ENCODE results near the gene RHBDF1. TPM values are rescaled to one million over a fixed set of nuclear protein-coding genes. Genes with fewer than 3 reads are reported as not detected.
A peak's percentile ranks its signal among the peaks of the same experiment; 100 is the strongest.

Gene RHBDF1
- total and polyA plus RNA-seq, 4 donors, result 1.8 to 6.2 (median 3.5) TPM

GRCh38 chr16:101586-101985 lies 29.2 kb upstream of the RHBDF1 start:
- Histone ChIP-seq H3K4me1 (ENCODE audit: control insufficient read depth in 4 of 4, insufficient read depth in 4 of 4, low read length in 3 of 4) (peaks cover 14 to 40% (median 29%) of the 10 kb centered on the region in 4 donors), H3K9ac (ENCODE audit: low read depth in 1 of 2, low read length in 2 of 2) (no peak overlapping the region), H3K27me3 (ENCODE audit: control insufficient read depth in 4 of 4, insufficient read depth in 4 of 4, low read length in 3 of 4) (no peaks in the 10 kb centered on the region), H3K9me3 (ENCODE audit: control insufficient read depth in 4 of 4, low read length in 3 of 4) (no peaks in the 10 kb centered on the region), H3K27ac (ENCODE audit: low read depth in 1 of 2, low read length in 2 of 2) (peak overlapping the region; percentile 72 to 76), H3K36me3 (ENCODE audit: control insufficient read depth in 4 of 4, insufficient read depth in 3 of 4, low read depth in 1 of 4, low read length in 3 of 4) (peaks cover 0 to 2% (median 0%) of the 10 kb centered on the region in 4 donors), H3K4me3 (ENCODE audit: low read depth in 1 of 3, low read length in 3 of 3) (no peak overlapping the region)
- no peak for DNase-seq (ENCODE audit: low spot score)
- 90% methylated on average over 6 of the region's 6 CpGs for WGBS
- no peak for TF ChIP-seq SP1 (IDR thresholded peaks at IDR 0.05)

- Histone ChIP-seq H3K4me1 (ENCODE audit: control insufficient read depth in 4 of 4, insufficient read depth in 4 of 4, low read length in 3 of 4) (peaks cover 14 to 40% (median 29%) of the 10 kb centered on the region in 4 donors), H3K4me3 (ENCODE audit: low read depth in 1 of 3, low read length in 3 of 3) (no peak overlapping the region), H3K27me3 (ENCODE audit: control insufficient read depth in 4 of 4, insufficient read depth in 4 of 4, low read length in 3 of 4) (no peaks in the 10 kb centered on the region), H3K9ac (ENCODE audit: low read depth in 1 of 2, low read length in 2 of 2) (no peak overlapping the region), H3K36me3 (ENCODE audit: control insufficient read depth in 4 of 4, insufficient read depth in 3 of 4, low read depth in 1 of 4, low read length in 3 of 4) (peaks cover 0 to 3% (median under 1%) of the 10 kb centered on the region in 4 donors), H3K27ac (ENCODE audit: low read depth in 1 of 2, low read length in 2 of 2) (no peak overlapping the region), H3K9me3 (ENCODE audit: control insufficient read depth in 4 of 4, low read length in 3 of 4) (no peaks in the 10 kb centered on the region)
- no peak for TF ChIP-seq ATF3 (IDR thresholded peaks at IDR 0.05)
- no peak for TF ChIP-seq EGR1 (IDR thresholded peaks at IDR 0.05; ENCODE audit: low read depth in 2 of 2)
- TF ChIP-seq HNF4G (IDR thresholded peaks at IDR 0.05), result no peak
- no peak for TF ChIP-seq TAF1 (conservative IDR thresholded peaks at IDR 0.05)
- TF ChIP-seq RXRA (IDR thresholded peaks at IDR 0.05), result no peak
- TF ChIP-seq NR2F2 (IDR thresholded peaks at IDR 0.05), result no peak
- TF ChIP-seq FOXA1 (IDR thresholded peaks at IDR 0.05), result no peak
- no peak for TF ChIP-seq FOXA2 (IDR thresholded peaks at IDR 0.05)
- TF ChIP-seq CTCF (IDR thresholded peaks at IDR 0.05; ENCODE audit: low read depth, low read length, missing input control), result no peak
- no peak for TF ChIP-seq ZBTB33 (IDR thresholded peaks at IDR 0.05)
- TF ChIP-seq GABPA (IDR thresholded peaks at IDR 0.05 in 1 of 2, conservative IDR thresholded peaks at IDR 0.05 in 1 of 2), result no peak
- no peak for TF ChIP-seq HNF4A (conservative IDR thresholded peaks at IDR 0.05)
- WGBS, result 91% methylated on average over 5 of the region's 5 CpGs
- DNase-seq (ENCODE audit: low spot score), result no peak
Measured at GRCh38 chr16:100989-101388, 28.6 kb upstream of the RHBDF1 start.

GRCh38 chr16:97822-98221 lies 25.4 kb upstream of the RHBDF1 start:
- Histone ChIP-seq H3K27me3 (ENCODE audit: control insufficient read depth in 4 of 4, insufficient read depth in 4 of 4, low read length in 3 of 4) (no peaks in the 10 kb centered on the region), H3K4me1 (ENCODE audit: control insufficient read depth in 4 of 4, insufficient read depth in 4 of 4, low read length in 3 of 4) (peaks cover 10 to 35% (median 25%) of the 10 kb centered on the region in 4 donors), H3K4me3 (ENCODE audit: low read depth in 1 of 3, low read length in 3 of 3) (no peak overlapping the region), H3K27ac (ENCODE audit: low read depth in 1 of 2, low read length in 2 of 2) (no peak overlapping the region), H3K9me3 (ENCODE audit: control insufficient read depth in 4 of 4, low read length in 3 of 4) (no peaks in the 10 kb centered on the region), H3K36me3 (ENCODE audit: control insufficient read depth in 4 of 4, insufficient read depth in 3 of 4, low read depth in 1 of 4, low read length in 3 of 4) (peaks cover 0 to 3% (median 1%) of the 10 kb centered on the region in 4 donors), H3K9ac (ENCODE audit: low read depth in 1 of 2, low read length in 2 of 2) (no peak overlapping the region)
- TF ChIP-seq GABPA (IDR thresholded peaks at IDR 0.05 in 1 of 2, conservative IDR thresholded peaks at IDR 0.05 in 1 of 2) (no peak), JUND (IDR thresholded peaks at IDR 0.05) (no peak), HNF4G (IDR thresholded peaks at IDR 0.05) (no peak)
- 95% methylated on average over 8 of the region's 8 CpGs for WGBS
- DNase-seq (ENCODE audit: low spot score), result no peak
